Fibroblast of pulmonary artery (primary cell): ENCODE results near the gene PPIA.
A peak's percentile ranks its signal among the peaks of the same experiment; 100 is the strongest.

ENCODE experiments used
- DNase-seq: peaks from one replicate; pipeline ENCODE4 v3.0.0-alpha.2; 2010; ENCODE audit warnings: low read depth
- H3K4me3 ChIP-seq: replicated peaks from 2 replicates; pipeline ENCODE4 v1.5.1; 2011; ENCODE audit warnings: low read depth, mild to moderate bottlenecking, control low read depth, low read length, moderate library complexity
- TF ChIP-seq, protein P1 (sequence below): IDR thresholded peaks from 2 replicates; pipeline ENCODE4 v1.5.1; 2011; ENCODE audit warnings: mild to moderate bottlenecking, control low read depth, low read length, inconsistent platforms; ENCODE audit errors: missing control alignments

The PPIA gene

GRCh38 chr7:44787762-44788161, 8.7 kb upstream of the PPIA start:
- TF ChIP-seq, protein P1, sequence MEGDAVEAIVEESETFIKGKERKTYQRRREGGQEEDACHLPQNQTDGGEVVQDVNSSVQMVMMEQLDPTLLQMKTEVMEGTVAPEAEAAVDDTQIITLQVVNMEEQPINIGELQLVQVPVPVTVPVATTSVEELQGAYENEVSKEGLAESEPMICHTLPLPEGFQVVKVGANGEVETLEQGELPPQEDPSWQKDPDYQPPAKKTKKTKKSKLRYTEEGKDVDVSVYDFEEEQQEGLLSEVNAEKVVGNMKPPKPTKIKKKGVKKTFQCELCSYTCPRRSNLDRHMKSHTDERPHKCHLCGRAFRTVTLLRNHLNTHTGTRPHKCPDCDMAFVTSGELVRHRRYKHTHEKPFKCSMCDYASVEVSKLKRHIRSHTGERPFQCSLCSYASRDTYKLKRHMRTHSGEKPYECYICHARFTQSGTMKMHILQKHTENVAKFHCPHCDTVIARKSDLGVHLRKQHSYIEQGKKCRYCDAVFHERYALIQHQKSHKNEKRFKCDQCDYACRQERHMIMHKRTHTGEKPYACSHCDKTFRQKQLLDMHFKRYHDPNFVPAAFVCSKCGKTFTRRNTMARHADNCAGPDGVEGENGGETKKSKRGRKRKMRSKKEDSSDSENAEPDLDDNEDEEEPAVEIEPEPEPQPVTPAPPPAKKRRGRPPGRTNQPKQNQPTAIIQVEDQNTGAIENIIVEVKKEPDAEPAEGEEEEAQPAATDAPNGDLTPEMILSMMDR = no peak
- no peak for DNase-seq
- no peak overlapping the region for H3K4me3 ChIP-seq

GRCh38 chr7:44789990-44790389, 6.5 kb upstream of the PPIA start:
- TF ChIP-seq, protein P1 = no peak
- H3K4me3 ChIP-seq = no peak overlapping the region
- DNase-seq = no peak

GRCh38 chr7:44791278-44792219, 4.9 kb upstream of the PPIA start:
- TF ChIP-seq, protein P1 = peak; percentile 28
- H3K4me3 ChIP-seq = no peak overlapping the region
- DNase-seq = peak; percentile 59

- TF ChIP-seq, protein P1 = no peak
- H3K4me3 ChIP-seq = no peak overlapping the region
These were observed 2.6 kb upstream of the PPIA start for GRCh38 chr7:44793919-44794318.

DNA sequence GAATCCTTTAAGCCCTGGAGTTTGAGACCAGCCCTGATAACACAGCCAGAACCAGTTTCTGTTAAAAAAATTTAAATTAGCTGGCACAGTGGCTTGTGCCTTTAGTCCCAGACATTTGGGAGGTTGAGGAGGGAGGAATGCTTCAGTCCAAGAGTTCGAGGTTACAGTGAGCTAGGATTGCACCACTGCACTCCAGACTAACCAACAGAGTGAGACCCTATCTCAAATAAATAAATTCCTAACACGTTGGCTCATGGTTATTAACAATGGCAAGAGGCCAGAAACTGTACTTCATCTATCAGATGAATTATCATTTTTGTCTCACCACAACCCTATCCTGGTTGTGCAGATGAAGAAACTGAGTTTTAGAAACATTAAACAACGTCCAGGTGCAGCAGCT, 2.1 kb upstream of the PPIA start:
- DNase-seq = no peak
- TF ChIP-seq, protein P1 = no peak
- no peak overlapping the region for H3K4me3 ChIP-seq

More at GRCh38 chr7:44793919-44794318, 2.6 kb upstream of the PPIA start:
- DNase-seq = no peak

DNA sequence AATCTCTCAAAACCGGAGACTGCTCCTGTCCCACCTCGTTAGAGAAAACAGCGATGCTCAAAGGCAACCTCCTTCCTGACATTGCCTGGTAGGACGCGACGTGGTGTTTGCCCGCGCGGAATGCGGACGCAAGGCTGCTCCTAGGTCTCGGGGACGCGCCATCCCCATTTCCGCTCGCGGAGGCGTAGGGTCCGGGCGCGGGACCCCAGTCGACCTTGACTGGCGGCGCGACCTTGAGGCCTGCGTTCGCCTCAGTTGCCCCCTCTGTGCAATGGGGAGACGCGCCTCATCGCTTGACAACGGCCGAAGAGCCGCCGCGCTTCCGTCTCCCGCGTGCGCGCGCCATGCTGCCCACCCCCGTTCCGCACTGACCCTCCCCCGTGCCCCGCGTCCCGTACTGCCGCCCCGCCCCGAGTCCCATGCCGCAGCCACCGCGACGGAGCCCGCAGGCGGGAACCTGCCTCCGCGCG, 412 bp upstream of the PPIA start:
- H3K4me3 ChIP-seq = peak overlapping the region; percentile 98
- TF ChIP-seq, protein P1 = no peak
- peak; percentile 50 for DNase-seq
